ENCODE results near the gene PRDX1.

The PRDX1 gene

DNA sequence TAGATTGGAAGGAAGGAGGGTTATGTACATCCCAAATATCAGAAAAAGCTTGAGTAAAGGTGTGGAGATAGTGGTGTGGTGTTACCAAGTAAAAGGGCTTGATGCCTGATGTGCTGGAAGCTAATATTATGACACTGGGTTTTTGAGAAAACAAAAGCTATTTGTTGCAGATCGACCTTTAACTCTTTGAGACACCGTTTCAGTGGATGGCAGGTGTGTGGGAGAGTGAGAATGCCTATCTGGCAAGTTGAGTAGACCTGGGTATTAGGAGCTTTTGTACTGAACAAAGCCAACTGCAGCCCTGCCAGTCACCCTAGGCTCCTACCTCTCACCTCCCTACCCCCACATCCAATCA is 20.2 kb downstream of the PRDX1 start:
- no peak overlapping the region for H4K8ac ChIP-seq (ENCODE audit: low read length)
- no peak overlapping the region for H3K4me2 ChIP-seq (ENCODE audit: low read length, poor library complexity, severe bottlenecking)
- no peak overlapping the region for H3K23ac ChIP-seq (ENCODE audit: low read length in 2 of 2)
- WGBS: 94% methylated on average over 2 of the region's 2 CpGs
- peak overlapping the region in 1 of 2 experiments; percentile 20 for H3K4ac ChIP-seq (ENCODE audit: low read depth in 1 of 2, low read length in 2 of 2)
- no peak for DNase-seq
- no peak overlapping the region for H3K4me3 ChIP-seq (ENCODE audit: insufficient read depth in 1 of 2, low read depth in 1 of 2, low read length in 2 of 2)
- H3K9me3 ChIP-seq (ENCODE audit: control insufficient read depth, low read length): no peaks in the 10 kb centered on the region
- H3K14ac ChIP-seq (ENCODE audit: low read length in 2 of 2): no peak overlapping the region
- no peak overlapping the region for H2AK5ac ChIP-seq (ENCODE audit: low read length, severe bottlenecking)
- H3K9ac ChIP-seq (ENCODE audit: low read length): no peak overlapping the region
- H2BK15ac ChIP-seq (ENCODE audit: low read depth, poor library complexity, severe bottlenecking): no peak overlapping the region
- no peak overlapping the region for H2AFZ ChIP-seq (ENCODE audit: low read depth, low read length)
- H4K91ac ChIP-seq (ENCODE audit: low read length): no peak overlapping the region
- no peaks in the 10 kb centered on the region for H3K27me3 ChIP-seq (ENCODE audit: control insufficient read depth in 1 of 2, insufficient read depth in 1 of 2, low read length in 2 of 2)
- peaks cover 12% of the 10 kb centered on the region for H3K79me1 ChIP-seq (replicated peaks; ENCODE audit: low read length, poor library complexity, severe bottlenecking)
- no peak overlapping the region for H3K27ac ChIP-seq (ENCODE audit: low read length, poor library complexity, severe bottlenecking)
- H3K18ac ChIP-seq (ENCODE audit: low read depth in 1 of 2, low read length in 2 of 2): no peak overlapping the region
- H2BK5ac ChIP-seq (ENCODE audit: low read depth, low read length, poor library complexity, severe bottlenecking): no peak overlapping the region
- H2BK12ac ChIP-seq (ENCODE audit: low read length in 2 of 2): no peak overlapping the region
- H3K36me3 ChIP-seq (ENCODE audit: control insufficient read depth in 1 of 2, insufficient read depth in 2 of 2, low read depth in 1 of 2, low read length in 2 of 2): peaks cover 2 to 4% of the 10 kb centered on the region in 2 experiments
- no peak overlapping the region for H2BK120ac ChIP-seq (ENCODE audit: low read depth, low read length)
- H3K4me1 ChIP-seq (ENCODE audit: control insufficient read depth, insufficient read depth, low read depth, low read length): peaks cover 7% of the 10 kb centered on the region

DNA sequence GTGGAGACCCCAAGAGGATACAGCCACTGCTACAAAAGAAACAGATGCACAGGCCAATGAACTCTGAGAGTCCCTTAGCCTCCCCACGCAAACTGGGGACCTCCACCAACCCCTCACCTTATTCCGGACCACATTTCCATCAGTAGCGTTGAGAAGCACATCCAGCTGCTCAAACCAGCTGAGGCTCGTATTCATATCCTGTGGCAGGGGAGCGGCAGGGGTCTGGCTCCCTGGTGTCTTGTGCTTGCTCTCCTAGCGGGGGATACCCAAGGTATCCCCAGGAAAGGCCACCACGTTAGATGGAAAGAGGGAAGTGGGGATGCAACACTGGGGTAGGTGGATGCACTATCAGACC is 22.3 kb downstream of the PRDX1 start:
- Histone ChIP-seq H2AK5ac (ENCODE audit: low read length, severe bottlenecking) (no peak overlapping the region), H3K14ac (ENCODE audit: low read length in 2 of 2) (no peak overlapping the region), H3K27ac (ENCODE audit: low read length, poor library complexity, severe bottlenecking) (no peak overlapping the region), H3K4me3 (ENCODE audit: insufficient read depth in 1 of 2, low read depth in 1 of 2, low read length in 2 of 2) (peak overlapping the region; percentile 62 to 85), H2AFZ (ENCODE audit: low read depth, low read length) (peak overlapping the region; percentile 39), H3K27me3 (ENCODE audit: control insufficient read depth in 1 of 2, insufficient read depth in 1 of 2, low read length in 2 of 2) (no peaks in the 10 kb centered on the region), H3K18ac (ENCODE audit: low read depth in 1 of 2, low read length in 2 of 2) (peak overlapping the region in 1 of 2 experiments; percentile 61), H3K36me3 (ENCODE audit: control insufficient read depth in 1 of 2, insufficient read depth in 2 of 2, low read depth in 1 of 2, low read length in 2 of 2) (peaks cover 0 to 4% of the 10 kb centered on the region in 2 experiments), H4K91ac (ENCODE audit: low read length) (no peak overlapping the region), H3K4ac (ENCODE audit: low read depth in 1 of 2, low read length in 2 of 2) (peak overlapping the region in 1 of 2 experiments; percentile 22), H3K4me1 (ENCODE audit: control insufficient read depth, insufficient read depth, low read depth, low read length) (peaks cover 7% of the 10 kb centered on the region), H3K4me2 (ENCODE audit: low read length, poor library complexity, severe bottlenecking) (peak overlapping the region; percentile 57), H2BK15ac (ENCODE audit: low read depth, poor library complexity, severe bottlenecking) (no peak overlapping the region), H2BK12ac (ENCODE audit: low read length in 2 of 2) (no peak overlapping the region), H3K23ac (ENCODE audit: low read length in 2 of 2) (no peak overlapping the region), H2BK120ac (ENCODE audit: low read depth, low read length) (no peak overlapping the region), H3K9me3 (ENCODE audit: control insufficient read depth, low read length) (no peaks in the 10 kb centered on the region), H3K79me1 (replicated peaks; ENCODE audit: low read length, poor library complexity, severe bottlenecking) (peaks cover 12% of the 10 kb centered on the region), H4K8ac (ENCODE audit: low read length) (no peak overlapping the region), H2BK5ac (ENCODE audit: low read depth, low read length, poor library complexity, severe bottlenecking) (no peak overlapping the region), H3K9ac (ENCODE audit: low read length) (peak overlapping the region; percentile 89)
- no peak for DNase-seq
- WGBS: 18% methylated on average over 7 of the region's 7 CpGs

DNA sequence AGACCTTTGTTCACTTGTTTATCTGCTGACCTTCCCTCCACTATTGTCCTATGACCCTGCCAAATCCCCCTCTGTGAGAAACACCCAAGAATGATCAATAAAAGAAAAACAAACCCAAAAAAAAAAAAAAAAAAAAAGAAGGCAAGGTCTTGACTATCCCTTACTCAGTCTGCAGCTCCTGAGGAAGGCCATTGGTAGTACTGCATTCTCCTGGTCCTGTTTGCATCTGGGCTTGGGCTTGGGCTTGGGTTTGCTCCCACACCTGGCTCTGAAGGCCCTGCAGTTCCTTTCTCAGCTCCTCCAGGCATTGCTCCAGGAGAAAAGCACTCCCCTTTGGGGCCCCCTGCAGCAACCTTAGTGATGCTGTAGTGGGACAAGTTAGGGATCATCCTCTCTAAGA is 23.4 kb downstream of the PRDX1 start:
- Histone ChIP-seq H3K4me1 (ENCODE audit: control insufficient read depth, insufficient read depth, low read depth, low read length) (peaks cover 8% of the 10 kb centered on the region), H4K8ac (ENCODE audit: low read length) (no peak overlapping the region), H2AFZ (ENCODE audit: low read depth, low read length) (no peak overlapping the region), H3K79me1 (replicated peaks; ENCODE audit: low read length, poor library complexity, severe bottlenecking) (peaks cover 12% of the 10 kb centered on the region), H3K36me3 (ENCODE audit: control insufficient read depth in 1 of 2, insufficient read depth in 2 of 2, low read depth in 1 of 2, low read length in 2 of 2) (no peaks in the 10 kb centered on the region), H3K4me3 (ENCODE audit: insufficient read depth in 1 of 2, low read depth in 1 of 2, low read length in 2 of 2) (no peak overlapping the region), H2AK5ac (ENCODE audit: low read length, severe bottlenecking) (no peak overlapping the region), H3K27ac (ENCODE audit: low read length, poor library complexity, severe bottlenecking) (no peak overlapping the region), H2BK5ac (ENCODE audit: low read depth, low read length, poor library complexity, severe bottlenecking) (no peak overlapping the region), H2BK120ac (ENCODE audit: low read depth, low read length) (no peak overlapping the region), H3K23ac (ENCODE audit: low read length in 2 of 2) (no peak overlapping the region), H4K91ac (ENCODE audit: low read length) (no peak overlapping the region), H3K9me3 (ENCODE audit: control insufficient read depth, low read length) (no peaks in the 10 kb centered on the region), H2BK15ac (ENCODE audit: low read depth, poor library complexity, severe bottlenecking) (no peak overlapping the region), H3K4ac (ENCODE audit: low read depth in 1 of 2, low read length in 2 of 2) (no peak overlapping the region), H3K27me3 (ENCODE audit: control insufficient read depth in 1 of 2, insufficient read depth in 1 of 2, low read length in 2 of 2) (no peaks in the 10 kb centered on the region), H3K18ac (ENCODE audit: low read depth in 1 of 2, low read length in 2 of 2) (no peak overlapping the region), H3K14ac (ENCODE audit: low read length in 2 of 2) (no peak overlapping the region), H2BK12ac (ENCODE audit: low read length in 2 of 2) (no peak overlapping the region), H3K4me2 (ENCODE audit: low read length, poor library complexity, severe bottlenecking) (no peak overlapping the region), H3K9ac (ENCODE audit: low read length) (no peak overlapping the region)
- DNase-seq: no peak

DNA sequence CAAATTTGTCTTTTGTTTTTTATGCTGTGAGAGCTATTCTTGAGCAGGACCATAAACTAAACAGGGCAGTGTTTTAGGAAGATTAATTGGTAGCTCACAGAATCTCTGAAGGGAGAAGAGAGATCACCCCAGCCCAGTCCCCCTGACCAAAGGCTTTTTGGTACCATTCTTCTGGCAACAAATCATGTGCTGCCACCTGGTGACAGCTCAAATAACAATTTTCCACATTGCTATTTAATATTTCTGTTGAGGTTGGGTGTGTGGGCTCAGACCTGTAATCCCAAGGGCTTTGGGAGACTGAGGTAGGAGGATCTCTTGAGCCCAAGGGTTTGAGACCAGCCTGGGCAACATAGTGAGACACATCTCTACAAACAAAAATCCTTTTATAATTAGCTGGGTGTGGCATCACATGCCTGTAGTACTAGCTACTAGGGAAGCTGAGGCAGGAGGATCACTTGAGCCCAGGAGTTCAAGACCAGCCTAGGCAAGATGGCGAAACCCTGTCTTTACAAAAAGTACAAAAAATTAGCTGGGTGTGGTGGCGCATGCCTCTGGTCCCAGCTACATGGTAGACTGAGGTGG is 28.5 kb downstream of the PRDX1 start:
- no peak overlapping the region for H3K4me3 ChIP-seq (ENCODE audit: insufficient read depth in 1 of 2, low read depth in 1 of 2, low read length in 2 of 2)
- no peak overlapping the region for H3K4me2 ChIP-seq (ENCODE audit: low read length, poor library complexity, severe bottlenecking)
- no peak overlapping the region for H2AK5ac ChIP-seq (ENCODE audit: low read length, severe bottlenecking)
- H4K8ac ChIP-seq (ENCODE audit: low read length): no peak overlapping the region
- H3K4ac ChIP-seq (ENCODE audit: low read depth in 1 of 2, low read length in 2 of 2): no peak overlapping the region
- H3K27ac ChIP-seq (ENCODE audit: low read length, poor library complexity, severe bottlenecking): no peak overlapping the region
- no peaks in the 10 kb centered on the region for H3K36me3 ChIP-seq (ENCODE audit: control insufficient read depth in 1 of 2, insufficient read depth in 2 of 2, low read depth in 1 of 2, low read length in 2 of 2)
- no peak overlapping the region for H3K23ac ChIP-seq (ENCODE audit: low read length in 2 of 2)
- no peak overlapping the region for H2BK120ac ChIP-seq (ENCODE audit: low read depth, low read length)
- DNase-seq: peak; percentile 64
- 81% methylated on average over 2 of the region's 2 CpGs for WGBS
- no peak overlapping the region for H2BK15ac ChIP-seq (ENCODE audit: low read depth, poor library complexity, severe bottlenecking)
- no peak overlapping the region for H3K9ac ChIP-seq (ENCODE audit: low read length)
- no peak overlapping the region for H2BK5ac ChIP-seq (ENCODE audit: low read depth, low read length, poor library complexity, severe bottlenecking)
- H3K79me1 ChIP-seq (replicated peaks; ENCODE audit: low read length, poor library complexity, severe bottlenecking): no peaks in the 10 kb centered on the region
- no peak overlapping the region for H2AFZ ChIP-seq (ENCODE audit: low read depth, low read length)
- no peaks in the 10 kb centered on the region for H3K9me3 ChIP-seq (ENCODE audit: control insufficient read depth, low read length)
- no peak overlapping the region for H4K91ac ChIP-seq (ENCODE audit: low read length)
- H2BK12ac ChIP-seq (ENCODE audit: low read length in 2 of 2): no peak overlapping the region
- no peak overlapping the region for H3K18ac ChIP-seq (ENCODE audit: low read depth in 1 of 2, low read length in 2 of 2)
- no peak overlapping the region for H3K14ac ChIP-seq (ENCODE audit: low read length in 2 of 2)
- peaks cover 0 to 8% of the 10 kb centered on the region in 2 experiments for H3K27me3 ChIP-seq (ENCODE audit: control insufficient read depth in 1 of 2, insufficient read depth in 1 of 2, low read length in 2 of 2)
- peaks cover 4% of the 10 kb centered on the region for H3K4me1 ChIP-seq (ENCODE audit: control insufficient read depth, insufficient read depth, low read depth, low read length)

Measured in mesenchymal stem cell (in vitro differentiated cells and primary cell).